Astrocyte of the cerebellum (primary cell): ENCODE data around the gene PGAM4.
"Not testable (repeated sequence)": the region's sequence is repeated elsewhere in the genome, so short reads cannot be mapped to it uniquely, and the experiment has no call there.

Experiments
- DNase-seq: peaks from one replicate; pipeline ENCODE4 v3.0.0-alpha.2; 2011; ENCODE audit warnings: low read depth
- H3K4me3 ChIP-seq: 2 replicates; pipeline ENCODE4 v1.5.1; 2011; ENCODE audit warnings: mild to moderate bottlenecking, low read depth, low read length, moderate library complexity
- CTCF ChIP-seq: IDR thresholded peaks from 2 replicates; pipeline ENCODE4 v1.5.1; 2012; ENCODE audit warnings: low read length, low read depth, moderate library complexity, mild to moderate bottlenecking; ENCODE audit errors: missing control alignments
- in situ Hi-C: cut with HindIII; loops from 2 replicates; pipeline ENCODE4 v1.10.0; 2017; ENCODE audit warnings: low sequenced_read_pairs

Gene PGAM4

GRCh38 chrX:77952173-77952572 lies 17.3 kb downstream of the PGAM4 start:
- no peak for DNase-seq
- in situ Hi-C loops: no loop called here

GRCh38 chrX:77949840-77950239 lies 19.6 kb downstream of the PGAM4 start:
- no peak overlapping the region for H3K4me3 ChIP-seq
- TF ChIP-seq CTCF: no peak
- in situ Hi-C loops: no loop called here
- no peak for DNase-seq

More at GRCh38 chrX:77952173-77952572, 17.3 kb downstream of the PGAM4 start:
- TF ChIP-seq CTCF: no peak
- no peak overlapping the region for H3K4me3 ChIP-seq

- in situ Hi-C loops: no loop called here
- TF ChIP-seq CTCF: no peak
- no peak for DNase-seq
- H3K4me3 ChIP-seq: no peak overlapping the region
Observed at GRCh38 chrX:77946571-77946970, 22.9 kb downstream of the PGAM4 start.

GRCh38 chrX:77945910-77946545 lies 23.4 kb downstream of the PGAM4 start:
- no peak for TF ChIP-seq CTCF
- no peak overlapping the region for H3K4me3 ChIP-seq
- in situ Hi-C loops: no loop called here
- no peak for DNase-seq

- H3K4me3 ChIP-seq, in situ Hi-C loops, DNase-seq: not testable (repeated sequence)
Observed at GRCh38 chrX:77945031-77945430, 24.4 kb downstream of the PGAM4 start.

- H3K4me3 ChIP-seq: no peak overlapping the region
- in situ Hi-C loops: no loop called here
- DNase-seq: no peak
- TF ChIP-seq CTCF: no peak
Observed at GRCh38 chrX:77938083-77938680, 31.3 kb downstream of the PGAM4 start.

GRCh38 chrX:77937291-77937690 lies 32.1 kb downstream of the PGAM4 start:
- TF ChIP-seq CTCF: no peak
- in situ Hi-C loops: no loop called here
- DNase-seq: peak; percentile 16
- H3K4me3 ChIP-seq: no peak overlapping the region
